ENCODE data around the gene EIF3A. TPM values are rescaled to one million over a fixed set of nuclear protein-coding genes. Genes with fewer than 3 reads are reported as not detected.

EIF3A gene
- total RNA-seq, 4 donors from 2014 or later = 118 to 147 (median 128) TPM

DNA sequence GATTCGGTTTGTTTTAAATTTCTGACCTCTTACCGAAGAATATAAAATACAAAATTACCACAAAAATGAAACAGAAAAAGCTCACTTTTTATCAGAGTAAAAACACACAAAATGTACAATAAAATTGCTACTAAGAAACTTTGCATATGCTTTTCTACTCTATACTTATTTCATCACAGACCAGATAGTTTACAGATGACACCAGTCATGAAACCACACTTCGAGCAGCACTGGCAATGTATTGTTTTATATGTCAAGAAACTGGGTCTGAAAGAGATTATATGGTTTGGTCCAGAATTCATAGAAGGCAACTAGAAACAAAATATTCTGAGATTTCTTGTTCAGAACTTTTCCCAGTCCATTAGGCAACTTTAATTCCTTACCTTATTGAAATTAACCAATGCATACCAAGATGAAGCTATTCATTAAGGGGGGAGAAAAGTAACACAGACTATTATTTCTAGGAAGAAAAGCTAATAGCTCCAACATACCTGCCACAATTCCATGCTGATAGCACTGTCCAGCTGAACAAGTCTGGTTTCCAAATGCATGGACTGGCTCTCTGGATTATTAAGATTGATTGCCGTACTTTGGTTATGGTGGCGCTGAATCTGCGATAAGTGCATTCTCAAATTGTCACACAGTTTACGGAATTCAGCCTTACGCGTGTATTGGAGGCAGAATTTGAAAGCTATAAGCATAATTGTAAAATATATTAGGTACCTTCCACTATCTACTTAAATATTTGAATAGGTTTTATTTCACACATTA lies 10.0 kb downstream of the EIF3A start:
- Histone ChIP-seq H3K9me3 (no peaks in the 10 kb centered on the region), H3K36me3 (peaks cover 44 to 77% (median 69%) of the 10 kb centered on the region in 4 donors), H3K27me3 (no peaks in the 10 kb centered on the region), H3K4me3 (no peak overlapping the region), H3K27ac (replicated peaks in 1 of 4) (no peak overlapping the region), H3K4me1 (peaks cover 4 to 30% (median 18%) of the 10 kb centered on the region in 4 donors)
- 92% methylated on average over 9 of the region's 9 CpGs for WGBS
- DNase-seq (ENCODE audit: extremely low spot score) = no peak
- intact Hi-C loops (cut with DNase I) = no loop called here
- TF ChIP-seq EP300 (IDR thresholded peaks at IDR 0.05) (no peak), POLR2AphosphoS5 (IDR thresholded peaks at IDR 0.05) (no peak), POLR2A (IDR thresholded peaks at IDR 0.05; ENCODE audit: low read depth) (no peak)
- TF ChIP-seq, protein P1, sequence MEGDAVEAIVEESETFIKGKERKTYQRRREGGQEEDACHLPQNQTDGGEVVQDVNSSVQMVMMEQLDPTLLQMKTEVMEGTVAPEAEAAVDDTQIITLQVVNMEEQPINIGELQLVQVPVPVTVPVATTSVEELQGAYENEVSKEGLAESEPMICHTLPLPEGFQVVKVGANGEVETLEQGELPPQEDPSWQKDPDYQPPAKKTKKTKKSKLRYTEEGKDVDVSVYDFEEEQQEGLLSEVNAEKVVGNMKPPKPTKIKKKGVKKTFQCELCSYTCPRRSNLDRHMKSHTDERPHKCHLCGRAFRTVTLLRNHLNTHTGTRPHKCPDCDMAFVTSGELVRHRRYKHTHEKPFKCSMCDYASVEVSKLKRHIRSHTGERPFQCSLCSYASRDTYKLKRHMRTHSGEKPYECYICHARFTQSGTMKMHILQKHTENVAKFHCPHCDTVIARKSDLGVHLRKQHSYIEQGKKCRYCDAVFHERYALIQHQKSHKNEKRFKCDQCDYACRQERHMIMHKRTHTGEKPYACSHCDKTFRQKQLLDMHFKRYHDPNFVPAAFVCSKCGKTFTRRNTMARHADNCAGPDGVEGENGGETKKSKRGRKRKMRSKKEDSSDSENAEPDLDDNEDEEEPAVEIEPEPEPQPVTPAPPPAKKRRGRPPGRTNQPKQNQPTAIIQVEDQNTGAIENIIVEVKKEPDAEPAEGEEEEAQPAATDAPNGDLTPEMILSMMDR (IDR thresholded peaks at IDR 0.05) = no peak

DNA sequence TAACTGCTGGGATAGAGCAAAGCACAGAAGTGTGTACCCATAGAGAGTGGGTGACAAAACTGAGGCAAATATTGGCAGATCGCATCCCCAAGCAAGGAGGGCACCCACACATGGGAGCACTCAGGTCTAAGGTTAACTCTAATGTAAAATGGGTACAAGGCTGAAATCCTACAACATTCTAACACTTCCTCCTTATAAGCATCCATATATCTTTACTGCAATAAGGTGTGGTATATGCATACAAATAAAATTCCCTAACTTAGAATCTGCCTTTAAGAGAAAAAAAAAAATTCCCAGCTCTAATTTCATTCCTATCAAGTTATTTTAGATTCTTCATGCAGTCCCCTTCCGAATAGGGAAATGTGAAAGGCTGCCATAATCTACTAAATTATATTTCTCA lies 18.7 kb downstream of the EIF3A start:
- no peaks in the 10 kb centered on the region for H3K27me3 ChIP-seq
- DNase-seq (ENCODE audit: extremely low spot score) = no peak
- H3K36me3 ChIP-seq = peaks cover 66 to 100% (median 87%) of the 10 kb centered on the region in 4 donors
- intact Hi-C loops (cut with DNase I) = no loop called here
- TF ChIP-seq EP300 (IDR thresholded peaks at IDR 0.05) (no peak), POLR2AphosphoS5 (IDR thresholded peaks at IDR 0.05) (no peak), POLR2A (IDR thresholded peaks at IDR 0.05; ENCODE audit: low read depth) (no peak)
- TF ChIP-seq, protein P1 (IDR thresholded peaks at IDR 0.05) = no peak
- H3K27ac ChIP-seq (replicated peaks in 1 of 4) = no peak overlapping the region
- 93% methylated on average over 2 of the region's 2 CpGs for WGBS
- no peaks in the 10 kb centered on the region for H3K9me3 ChIP-seq
- no peaks in the 10 kb centered on the region for H3K4me1 ChIP-seq
- no peak overlapping the region for H3K4me3 ChIP-seq

DNA sequence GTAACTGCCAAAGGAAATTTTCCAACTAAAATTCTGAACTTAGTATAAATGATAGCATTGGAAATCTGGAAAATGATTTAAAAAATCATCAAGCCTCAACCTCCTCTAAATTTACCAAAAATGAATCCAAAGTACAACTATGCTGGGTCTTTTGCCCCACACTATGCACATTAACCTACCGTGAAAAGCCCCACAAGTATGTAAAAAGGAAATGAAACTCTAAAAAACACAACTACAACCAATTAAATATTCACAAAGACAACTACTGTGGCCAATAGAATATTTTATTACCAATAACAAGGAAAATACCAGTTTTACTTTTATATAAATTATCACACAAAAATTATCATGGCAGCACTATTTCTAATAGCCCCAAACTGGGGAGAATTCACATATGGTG lies 19.3 kb downstream of the EIF3A start:
- H3K27ac ChIP-seq (replicated peaks in 1 of 4) = no peak overlapping the region
- H3K27me3 ChIP-seq = no peaks in the 10 kb centered on the region
- WGBS = 68% methylated on average over 1 of the region's 1 CpG
- no peak for TF ChIP-seq POLR2AphosphoS5 (IDR thresholded peaks at IDR 0.05)
- TF ChIP-seq, protein P1 (IDR thresholded peaks at IDR 0.05) = no peak
- no peak for TF ChIP-seq POLR2A (IDR thresholded peaks at IDR 0.05; ENCODE audit: low read depth)
- TF ChIP-seq EP300 (IDR thresholded peaks at IDR 0.05) = no peak
- no peaks in the 10 kb centered on the region for H3K4me1 ChIP-seq
- no peak for DNase-seq (ENCODE audit: extremely low spot score)
- no peaks in the 10 kb centered on the region for H3K9me3 ChIP-seq
- intact Hi-C loops (cut with DNase I) = no loop called here
- peaks cover 67 to 100% (median 87%) of the 10 kb centered on the region in 4 donors for H3K36me3 ChIP-seq
- no peak overlapping the region for H3K4me3 ChIP-seq

DNA sequence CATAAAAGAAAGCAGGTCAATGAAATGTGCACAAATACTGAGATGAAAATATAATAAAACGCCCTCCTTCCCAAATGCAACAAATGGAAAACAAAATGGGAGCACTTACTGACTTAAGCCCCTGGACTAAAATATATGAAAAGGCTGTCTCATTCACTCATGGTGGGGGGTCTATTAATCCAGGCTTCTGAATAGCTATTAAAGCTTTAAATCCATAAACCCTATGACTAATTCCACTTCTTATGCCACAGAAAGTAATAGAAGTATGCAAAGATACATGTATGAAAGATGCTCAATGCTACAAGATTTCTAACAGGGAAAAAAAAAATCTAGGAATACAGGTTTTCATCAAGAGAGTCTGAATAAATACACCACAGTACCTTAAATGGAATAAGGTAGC lies 20.5 kb downstream of the EIF3A start:
- 93% methylated on average over 1 of the region's 1 CpG for WGBS
- H3K4me1 ChIP-seq = no peaks in the 10 kb centered on the region
- H3K27me3 ChIP-seq = no peaks in the 10 kb centered on the region
- peaks cover 72 to 100% (median 89%) of the 10 kb centered on the region in 4 donors for H3K36me3 ChIP-seq
- no peak overlapping the region for H3K4me3 ChIP-seq
- intact Hi-C loops (cut with DNase I) = no loop called here
- DNase-seq (ENCODE audit: extremely low spot score) = no peak
- no peaks in the 10 kb centered on the region for H3K9me3 ChIP-seq
- H3K27ac ChIP-seq (replicated peaks in 1 of 4) = no peak overlapping the region
- TF ChIP-seq POLR2A (IDR thresholded peaks at IDR 0.05; ENCODE audit: low read depth) = no peak
- TF ChIP-seq, protein P1 (IDR thresholded peaks at IDR 0.05) = no peak
- no peak for TF ChIP-seq POLR2AphosphoS5 (IDR thresholded peaks at IDR 0.05)
- no peak for TF ChIP-seq EP300 (IDR thresholded peaks at IDR 0.05)

All from esophagus muscularis mucosa (tissue), 4 donors.